Heart right ventricle (tissue), 16 donors: ENCODE data around the gene PPP6R3. TPM values are rescaled to one million over a fixed set of nuclear protein-coding genes. Genes with fewer than 3 reads are reported as not detected.

Source experiments
- ATAC-seq, 8 donors: fragments of 200-7000 bp; cut with Tn5 transposase; one replicate each; pipeline ENCODE4 v1.9.1; 2020; ENCODE audit warnings: mild to moderate bottlenecking in 8 of 8, moderate library complexity in 8 of 8, moderate number of reproducible peaks in 1 of 8
- DNase-seq, 2 donors: peaks; one replicate each; pipeline ENCODE4 v3.0.0-alpha.2; 2020
- H3K27ac ChIP-seq, 10 donors: fragments of 200-600 bp; sonication (generic) in 2 of 10; one replicate each; pipeline versions ENCODE4 v1.5.0 to v1.8.0; 2020 to 2022; ENCODE audit warnings: mild to moderate bottlenecking in 3 of 10
- H3K27me3 ChIP-seq, 7 donors: fragments of 200-600 bp; one replicate each; pipeline ENCODE4 v1.8.0; 2021 to 2022; ENCODE audit warnings: mild to moderate bottlenecking in 2 of 7
- H3K36me3 ChIP-seq, 9 donors: fragments of 200-600 bp; sonication (generic) in 1 of 9; one replicate each; pipeline versions ENCODE4 v1.5.0 to v1.8.0; 2020 to 2022; ENCODE audit warnings: mild to moderate bottlenecking in 2 of 9
- H3K4me1 ChIP-seq, 9 donors: fragments of 200-600 bp; sonication (generic) in 1 of 9; one replicate each; pipeline versions ENCODE4 v1.5.0 to v1.8.0; 2020 to 2022; ENCODE audit warnings: mild to moderate bottlenecking in 4 of 9
- H3K4me3 ChIP-seq, 10 donors: fragments of 200-600 bp; sonication (generic) in 2 of 10; one replicate each; pipeline versions ENCODE4 v1.5.0 to v1.8.0; 2020 to 2022; ENCODE audit warnings: mild to moderate bottlenecking in 7 of 10, moderate library complexity in 2 of 10
- H3K9me3 ChIP-seq, 11 donors: fragments of 200-600 bp in 10 of 11; sonication (generic) in 2 of 11; one replicate each; pipeline versions ENCODE4 v1.5.0 to v1.8.0; 2013 to 2022; ENCODE audit warnings: mild to moderate bottlenecking in 2 of 11, control low read depth in 1 of 11, moderate library complexity in 1 of 11
- WGBS, 2 donors: extraction: QIAGEN DNeasy Blood & Tissue Kit; methylation state at CpG; one replicate each; pipeline ENCODE4 v1.1.7; 2013; ENCODE audit warnings: inconsistent platforms in 1 of 2; 5-methylcytosine and 5-hydroxymethylcytosine counted together
- intact Hi-C, 10 donors: fragments of 100-400 bp; cut with DNase I; formaldehyde crosslinking; loops; one replicate each; pipeline versions ENCODE4 v1.11.1 to v1.14.2; 2022
- polyA plus RNA-seq, 2 donors: library from polyadenylated mRNA; stranded (reverse); fragments of 200-250 nt; gene quantifications; one replicate each; pipeline ENCODE4 v1.2.3, GENCODE V29; 2013
- total RNA-seq, 10 donors: library from RNA; stranded (reverse); fragmentation: NEBNext Ultra II Directional in 3 of 10; extraction: Animal tissue kit (Norgen Biotek cat#: 25700) in 3 of 10; gene quantifications; one replicate each; pipeline versions ENCODE4 v1.2.1 to v1.2.4, GENCODE V29; 2021 to 2023
- TF ChIP-seq, protein P1 (sequence below), 9 donors: fragments of 200-600 bp; sonication (generic) in 2 of 9; IDR thresholded peaks; one replicate each; pipeline versions ENCODE4 v1.5.0 to v1.8.0; 2021 to 2022; ENCODE audit warnings: antibody characterized with exemption in 9 of 9, mild to moderate bottlenecking in 5 of 9, moderate library complexity in 1 of 9
- donor health status: Arrhythmogenic right ventricular cardiomyopathy.
- donor health status: ischemic (EF 13 %, LVEDD 7.1; RV severe dilation, severe dysfunction).
- donor health status: healthy with polysubstance abuse.
- donor health status: DM: no; HTN: yes; CAD: no.
- donor health status: DM: no; HTN: no; CAD: no.
- donor health status: ischemic (EF 25% LVEDD 6.9; RV normal size, moderate dysfunction).
- donor health status: ischemic (EF 25% LVEDD 5.7; RV mildly dilated, moderate dysfunction).
- donor health status: healthy.
- donor health status: DM: yes; HTN: yes; CAD: no.
- donor health status: Ischemic cardiomyopathy.
- donor health status: ischemic (EF 35%, LVEDD 5.7; RV mildly dilated, moderate dysfunction).
- donor health status: nonischemic (EF 11% LVEDD 7.7; RV severe dilation, severe dysfunction).
- donor health status: DM: yes; HTN: yes; CAD: no.
- donor health status: PGD.
- donor health status: ischemic (EF 29% LVEDD 5.4; RV normal size, mild dysfunction).
- donor health status: nonischemic (EF 23%, LVEDD 6.1; RV moderate dilation, normal function).

Gene PPP6R3
- total and polyA plus RNA-seq, 12 donors: 18.4 to 98.1 (median 80.8) TPM

DNA sequence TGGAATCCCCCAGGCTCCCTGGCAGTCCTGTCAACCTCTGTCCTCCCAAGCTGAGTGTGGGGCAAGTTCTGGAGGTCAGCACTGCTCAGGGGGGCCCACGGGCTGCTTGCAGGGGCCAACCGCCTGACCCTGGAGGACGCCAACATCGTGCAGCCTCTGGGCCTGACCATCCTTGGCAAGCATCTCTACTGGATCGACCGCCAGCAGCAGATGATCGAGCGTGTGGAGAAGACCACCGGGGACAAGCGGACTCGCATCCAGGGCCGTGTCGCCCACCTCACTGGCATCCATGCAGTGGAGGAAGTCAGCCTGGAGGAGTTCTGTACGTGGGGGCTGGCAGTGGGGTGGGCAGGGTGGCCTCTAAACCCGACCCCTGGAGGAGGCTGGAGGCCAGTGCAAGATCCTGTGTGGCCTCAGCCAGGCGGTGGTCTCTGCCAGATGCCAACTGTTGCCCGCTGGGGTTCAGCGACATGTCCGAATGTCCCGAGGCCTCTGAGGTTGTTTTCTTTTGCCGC lies 34.6 kb upstream of the PPP6R3 start:
- H3K36me3 ChIP-seq: peaks cover 0 to 84% (median 43%) of the 10 kb centered on the region in 9 donors
- no peaks in the 10 kb centered on the region for H3K27me3 ChIP-seq
- DNase-seq (no peak), ATAC-seq (no peak)
- H3K4me3 ChIP-seq: no peak overlapping the region
- TF ChIP-seq, protein P1, sequence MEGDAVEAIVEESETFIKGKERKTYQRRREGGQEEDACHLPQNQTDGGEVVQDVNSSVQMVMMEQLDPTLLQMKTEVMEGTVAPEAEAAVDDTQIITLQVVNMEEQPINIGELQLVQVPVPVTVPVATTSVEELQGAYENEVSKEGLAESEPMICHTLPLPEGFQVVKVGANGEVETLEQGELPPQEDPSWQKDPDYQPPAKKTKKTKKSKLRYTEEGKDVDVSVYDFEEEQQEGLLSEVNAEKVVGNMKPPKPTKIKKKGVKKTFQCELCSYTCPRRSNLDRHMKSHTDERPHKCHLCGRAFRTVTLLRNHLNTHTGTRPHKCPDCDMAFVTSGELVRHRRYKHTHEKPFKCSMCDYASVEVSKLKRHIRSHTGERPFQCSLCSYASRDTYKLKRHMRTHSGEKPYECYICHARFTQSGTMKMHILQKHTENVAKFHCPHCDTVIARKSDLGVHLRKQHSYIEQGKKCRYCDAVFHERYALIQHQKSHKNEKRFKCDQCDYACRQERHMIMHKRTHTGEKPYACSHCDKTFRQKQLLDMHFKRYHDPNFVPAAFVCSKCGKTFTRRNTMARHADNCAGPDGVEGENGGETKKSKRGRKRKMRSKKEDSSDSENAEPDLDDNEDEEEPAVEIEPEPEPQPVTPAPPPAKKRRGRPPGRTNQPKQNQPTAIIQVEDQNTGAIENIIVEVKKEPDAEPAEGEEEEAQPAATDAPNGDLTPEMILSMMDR (IDR thresholded peaks at IDR 0.05): no peak
- no peak overlapping the region for H3K27ac ChIP-seq
- intact Hi-C loops: no loop called here
- WGBS, 2 donors: 95% methylated on average over 21 of the region's 21 CpGs
- H3K4me1 ChIP-seq: peaks cover 0 to 9% (median 0%) of the 10 kb centered on the region in 9 donors
- H3K9me3 ChIP-seq: peaks cover 0 to 17% (median 10%) of the 10 kb centered on the region in 11 donors

DNA sequence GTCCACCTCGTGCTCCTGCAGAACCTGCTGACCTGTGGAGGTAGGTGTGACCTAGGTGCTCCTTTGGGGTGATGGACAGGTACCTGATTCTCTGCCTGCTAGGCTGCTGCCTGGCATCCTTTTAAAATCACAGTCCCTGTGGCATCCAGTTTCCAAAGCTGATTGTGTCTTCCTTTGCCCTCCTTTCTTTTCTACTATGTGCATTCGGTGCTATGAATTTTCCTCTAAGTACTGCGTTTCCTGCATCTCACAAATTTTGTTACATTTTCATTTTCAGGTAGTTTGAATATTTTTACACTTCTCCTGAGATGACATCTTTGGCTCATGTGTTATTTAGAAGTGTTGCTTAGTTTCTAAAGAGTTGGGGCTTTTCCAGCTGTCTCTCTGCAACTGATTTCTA lies 30.9 kb upstream of the PPP6R3 start:
- WGBS, 2 donors: 99 to 100% methylated on average over 3 of the region's 3 CpGs
- Histone ChIP-seq H3K4me3 (no peak overlapping the region), H3K27ac (no peak overlapping the region), H3K27me3 (no peaks in the 10 kb centered on the region), H3K4me1 (peaks cover 0 to 17% (median 13%) of the 10 kb centered on the region in 9 donors), H3K36me3 (peaks cover 0 to 99% (median 44%) of the 10 kb centered on the region in 9 donors), H3K9me3 (peaks cover 0 to 17% (median 10%) of the 10 kb centered on the region in 11 donors)
- TF ChIP-seq, protein P1 (IDR thresholded peaks at IDR 0.05): no peak
- DNase-seq (no peak), ATAC-seq (no peak)
- intact Hi-C loops: no loop called here

DNA sequence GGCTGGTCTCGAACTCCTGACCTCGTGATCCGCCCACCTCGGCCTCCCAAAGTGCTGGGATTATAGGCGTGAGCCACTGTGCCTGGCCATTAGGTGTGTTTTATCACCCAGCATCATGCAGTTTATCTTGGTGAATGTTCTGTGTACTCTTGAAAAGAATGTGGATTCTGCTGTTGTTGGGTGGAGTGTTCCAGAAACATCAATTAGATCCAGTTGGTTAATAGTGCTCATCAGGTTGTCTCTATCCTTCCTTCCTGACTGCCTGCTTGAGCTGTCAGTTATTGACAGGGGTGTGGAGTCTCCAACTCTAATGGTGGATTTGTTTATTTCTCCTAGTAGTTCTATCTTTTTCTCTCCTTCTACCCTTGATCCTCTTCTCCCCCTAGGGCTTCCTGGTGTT lies 30.2 kb upstream of the PPP6R3 start:
- TF ChIP-seq, protein P1 (IDR thresholded peaks at IDR 0.05): no peak
- H3K4me1 ChIP-seq: peaks cover 0 to 21% (median 13%) of the 10 kb centered on the region in 9 donors
- peaks cover 0 to 99% (median 36%) of the 10 kb centered on the region in 9 donors for H3K36me3 ChIP-seq
- intact Hi-C loops: no loop called here
- H3K4me3 ChIP-seq: no peak overlapping the region
- ATAC-seq (no peak), DNase-seq (no peak)
- H3K27ac ChIP-seq: no peak overlapping the region
- peaks cover 0 to 17% (median 10%) of the 10 kb centered on the region in 11 donors for H3K9me3 ChIP-seq
- H3K27me3 ChIP-seq: no peaks in the 10 kb centered on the region
- WGBS, 2 donors: 97 to 99% methylated on average over 4 to 5 of the region's 5 CpGs

DNA sequence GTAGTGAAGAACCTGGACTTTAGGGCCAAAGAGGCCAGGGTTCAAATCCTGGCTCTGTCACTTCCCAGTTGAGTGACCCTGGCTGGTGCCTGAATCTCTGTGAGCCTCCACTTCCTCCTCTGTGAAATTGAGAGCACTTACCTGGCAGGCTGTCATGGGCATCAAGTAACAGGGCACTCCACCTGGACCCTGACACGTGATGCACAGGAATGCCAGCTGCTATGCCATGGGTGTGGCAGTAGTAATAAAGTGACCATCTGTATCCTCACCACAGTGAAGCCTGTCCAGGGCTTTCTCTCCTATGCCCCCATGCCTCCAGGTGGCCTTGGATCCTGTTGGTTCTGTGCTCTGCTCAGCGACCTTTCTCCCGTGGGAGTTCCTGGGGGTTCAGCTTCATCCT lies 29.8 kb upstream of the PPP6R3 start:
- no peak overlapping the region for H3K4me3 ChIP-seq
- ATAC-seq (no peak), DNase-seq (no peak)
- peaks cover 0 to 99% (median 32%) of the 10 kb centered on the region in 9 donors for H3K36me3 ChIP-seq
- H3K9me3 ChIP-seq: peaks cover 0 to 17% (median 10%) of the 10 kb centered on the region in 11 donors
- TF ChIP-seq, protein P1 (IDR thresholded peaks at IDR 0.05): no peak
- H3K4me1 ChIP-seq: peaks cover 0 to 21% (median 13%) of the 10 kb centered on the region in 9 donors
- H3K27ac ChIP-seq: no peak overlapping the region
- WGBS, 2 donors: 83 to 92% methylated on average over 3 of the region's 3 CpGs
- intact Hi-C loops: no loop called here
- no peaks in the 10 kb centered on the region for H3K27me3 ChIP-seq
